H1 (cell line): ENCODE results near the gene CEP128. TPM values are rescaled to one million over a fixed set of nuclear protein-coding genes. Genes with fewer than 3 reads are reported as not detected.

Experiments
- CTCF ChIA-PET: fragments of 300-600 bp; sonication (Branson Sonifier 250); formaldehyde crosslinking; loops from one replicate; lab custom pipeline; 2021; ENCODE audit not compliant: partially characterized antibody; lab: Charles Lee
- POLR2A ChIA-PET: fragments of 300-600 bp; sonication (Branson Sonifier 250); formaldehyde crosslinking; loops from one replicate; lab custom pipeline; 2021; ENCODE audit warnings: inconsistent platforms; ENCODE audit not compliant: partially characterized antibody; lab: Charles Lee
- DNase-seq, 2 experiments: peaks; one replicate each; pipeline versions ENCODE4 v3.0.0 to v3.0.0-alpha.2; 2010 to 2022; ENCODE audit warnings: low spot score in 2 of 2, low read depth in 1 of 2, mixed read lengths in 1 of 2
- FAIRE-seq: peaks from 2 replicates; lab custom pipeline; 2011; peaks lifted over from hg19 to GRCh38; lab: Jason Lieb, UNC
- H2AFZ ChIP-seq: 2 replicates; pipeline ENCODE4 v1.8.1; 2012; ENCODE audit warnings: low read length, inconsistent platforms
- H2AK5ac ChIP-seq: 2 replicates; pipeline ENCODE4 v1.6.1; 2013; ENCODE audit warnings: low read depth, low read length
- H2BK120ac ChIP-seq: replicated peaks from 2 replicates; pipeline ENCODE3; 2013; ENCODE audit warnings: low read depth, low read length, inconsistent platforms
- H2BK12ac ChIP-seq: 2 replicates; pipeline ENCODE4 v1.6.1; 2013; ENCODE audit warnings: low read depth, low read length
- H2BK15ac ChIP-seq: 2 replicates; pipeline ENCODE4 v1.6.1; 2013; ENCODE audit warnings: low read length
- H2BK20ac ChIP-seq: 2 replicates; pipeline ENCODE4 v1.6.1; 2013; ENCODE audit warnings: low read length
- H2BK5ac ChIP-seq: 2 replicates; pipeline ENCODE4 v1.6.1; 2013; ENCODE audit warnings: low read depth, low read length
- H3K14ac ChIP-seq: 2 replicates; pipeline ENCODE4 v1.6.1; 2013; ENCODE audit warnings: inconsistent platforms; ENCODE audit not compliant: insufficient read length
- H3K18ac ChIP-seq: 2 replicates; pipeline ENCODE4 v1.6.1; 2013; ENCODE audit warnings: low read length; ENCODE audit errors: extremely low read depth
- H3K23ac ChIP-seq: 2 replicates; pipeline ENCODE4 v1.6.1; 2013; ENCODE audit warnings: inconsistent platforms; ENCODE audit not compliant: insufficient read length
- H3K23me2 ChIP-seq: 2 replicates; pipeline ENCODE4 v1.6.1; 2013; ENCODE audit warnings: low read depth, low read length
- H3K27ac ChIP-seq: 2 replicates; pipeline ENCODE4 v1.6.1; 2011; ENCODE audit warnings: low read depth, low read length, inconsistent platforms
- H3K27me3 ChIP-seq, 4 experiments: replicated peaks in 1 of 4; 1 replicate in 1 of 4; 2 replicates in 3 of 4; pipeline versions ENCODE4 v1.6.1 to v1.8.1; 2011 to 2013; ENCODE audit warnings: low read length in 3 of 4, mild to moderate bottlenecking in 3 of 4, inconsistent platforms in 2 of 4, mixed read lengths in 2 of 4, moderate library complexity in 1 of 4; ENCODE audit not compliant: control insufficient read depth in 3 of 4, insufficient read depth in 3 of 4; ENCODE audit errors: extremely low read depth in 1 of 4
- H3K36me3 ChIP-seq, 4 experiments: 2 replicates each; pipeline versions ENCODE4 v1.6.1 to v1.8.1; 2011 to 2013; ENCODE audit warnings: mild to moderate bottlenecking in 4 of 4, low read length in 3 of 4, moderate library complexity in 2 of 4, control low read depth in 1 of 4, inconsistent platforms in 1 of 4; ENCODE audit not compliant: insufficient read depth in 4 of 4, control insufficient read depth in 2 of 4
- H3K4ac ChIP-seq: replicated peaks from 2 replicates; pipeline ENCODE3; 2013; ENCODE audit warnings: low read length, low read depth, mixed read lengths, inconsistent platforms; ENCODE audit not compliant: insufficient read length
- H3K4me1 ChIP-seq, 4 experiments: replicated peaks in 1 of 4; 1 replicate in 1 of 4; 2 replicates in 3 of 4; pipeline versions ENCODE4 v1.6.1 to v1.8.1; 2011 to 2013; ENCODE audit warnings: low read length in 3 of 4, inconsistent platforms in 2 of 4, mixed read lengths in 1 of 4; ENCODE audit not compliant: insufficient read depth in 4 of 4, control insufficient read depth in 3 of 4
- H3K4me2 ChIP-seq, 2 experiments: 2 replicates each; pipeline versions ENCODE4 v1.6.1 to v1.8.1; 2011 to 2013; ENCODE audit warnings: low read depth in 2 of 2, low read length in 2 of 2, control low read depth in 1 of 2, inconsistent platforms in 1 of 2, mild to moderate bottlenecking in 1 of 2; ENCODE audit not compliant: insufficient read depth in 1 of 2
- H3K4me3 ChIP-seq, 4 experiments: fragments of 200-600, 300-600 bp in 1 of 4; sonication (generic), shearing (Covaris generic), sonication (Bioruptor Twin) in 1 of 4; 2 replicates each; pipeline versions ENCODE4 v1.5.1 to v1.8.1; 2011 to 2016; ENCODE audit warnings: low read length in 4 of 4, low read depth in 3 of 4, control low read depth in 2 of 4, inconsistent platforms in 2 of 4, mild to moderate bottlenecking in 2 of 4, mixed read lengths in 1 of 4, moderate library complexity in 1 of 4; ENCODE audit not compliant: insufficient read depth in 2 of 4; ENCODE audit errors: extremely low read depth in 1 of 4
- H3K56ac ChIP-seq: replicated peaks from 2 replicates; pipeline ENCODE3; 2013; ENCODE audit warnings: low read depth, mild to moderate bottlenecking, mixed read lengths, low read length, inconsistent platforms; ENCODE audit not compliant: insufficient read length
- H3K79me1 ChIP-seq: 2 replicates; pipeline ENCODE4 v1.6.1; 2013; ENCODE audit warnings: low read depth, low read length, control low read depth
- H3K79me2 ChIP-seq, 2 experiments: 2 replicates each; pipeline versions ENCODE4 v1.6.1 to v1.8.1; 2012 to 2013; ENCODE audit warnings: low read length in 2 of 2, mild to moderate bottlenecking in 2 of 2, inconsistent platforms in 1 of 2; ENCODE audit not compliant: insufficient read depth in 2 of 2, control insufficient read depth in 1 of 2
- H3K9ac ChIP-seq, 4 experiments: replicated peaks in 1 of 4; 1 replicate in 1 of 4; 2 replicates in 3 of 4; pipeline versions ENCODE4 v1.6.1 to v1.8.1; 2011 to 2013; ENCODE audit warnings: low read depth in 3 of 4, low read length in 3 of 4, control low read depth in 2 of 4, mild to moderate bottlenecking in 2 of 4, moderate library complexity in 2 of 4, inconsistent platforms in 1 of 4; ENCODE audit errors: extremely low read depth in 1 of 4
- H3K9me3 ChIP-seq, 2 experiments: 2 replicates each; pipeline versions ENCODE4 v1.6.1 to v1.8.1; 2012 to 2013; ENCODE audit warnings: mild to moderate bottlenecking in 2 of 2, moderate library complexity in 2 of 2, control low read depth in 1 of 2, inconsistent platforms in 1 of 2, low read depth in 1 of 2, low read length in 1 of 2, mixed read lengths in 1 of 2; ENCODE audit not compliant: insufficient read depth in 2 of 2
- H4K20me1 ChIP-seq, 2 experiments: replicated peaks in 1 of 2; 2 replicates each; pipeline versions ENCODE3 to v1.8.1; 2011 to 2013; ENCODE audit warnings: inconsistent platforms in 2 of 2, low read length in 2 of 2, mild to moderate bottlenecking in 1 of 2; ENCODE audit not compliant: insufficient read depth in 2 of 2, control insufficient read depth in 1 of 2
- H4K5ac ChIP-seq: 2 replicates; pipeline ENCODE4 v1.6.1; 2013; ENCODE audit warnings: low read length, low read depth, mixed read lengths, inconsistent platforms; ENCODE audit not compliant: insufficient read length
- H4K8ac ChIP-seq: 2 replicates; pipeline ENCODE4 v1.8.0; 2013; ENCODE audit warnings: mild to moderate bottlenecking, moderate library complexity, low read length, inconsistent platforms; ENCODE audit not compliant: insufficient read depth; ENCODE audit errors: extremely low read depth
- H4K91ac ChIP-seq: replicated peaks from 2 replicates; pipeline ENCODE3; 2013; ENCODE audit warnings: low read length, mixed read lengths, inconsistent platforms; ENCODE audit not compliant: insufficient read length
- ATF2 ChIP-seq: IDR thresholded peaks from 2 replicates; pipeline ENCODE4 v1.6.1; 2012; ENCODE audit warnings: low read length, inconsistent platforms
- BCL11A ChIP-seq, 2 experiments: IDR thresholded peaks; one replicate each; pipeline ENCODE4 v1.6.1; 2011; ENCODE audit warnings: low read depth in 2 of 2, low read length in 2 of 2, mild to moderate bottlenecking in 2 of 2
- CTBP2 ChIP-seq: IDR thresholded peaks from 2 replicates; pipeline ENCODE4 v1.7.0; 2011; ENCODE audit warnings: borderline replicate concordance, mild to moderate bottlenecking, moderate library complexity, mixed read lengths, low read length; ENCODE audit not compliant: insufficient read depth, insufficient read length
- JUN ChIP-seq: IDR thresholded peaks from 2 replicates; pipeline ENCODE4 v1.6.1; 2011; ENCODE audit warnings: low read depth, mild to moderate bottlenecking, improper control_type of control experiment, low read length
- MAX ChIP-seq: IDR thresholded peaks from 2 replicates; pipeline ENCODE4 v1.6.1; 2012; ENCODE audit warnings: inconsistent platforms
- PHF8 ChIP-seq: fragments of 200-600 bp; sonication (generic); conservative IDR thresholded peaks from 2 replicates; pipeline ENCODE4 v1.7.1; 2012; ENCODE audit warnings: low read depth, mild to moderate bottlenecking, inconsistent platforms, low read length, moderate library complexity
- POU5F1 ChIP-seq: IDR thresholded peaks from 2 replicates; pipeline ENCODE4 v1.6.1; 2011; ENCODE audit warnings: low read depth, mild to moderate bottlenecking, low read length, moderate library complexity
- RFX5 ChIP-seq: IDR thresholded peaks from 2 replicates; pipeline ENCODE4 v1.6.1; 2011; ENCODE audit warnings: low read depth, low read length, improper control_type of control experiment, borderline replicate concordance
- SP4 ChIP-seq: IDR thresholded peaks from 2 replicates; pipeline ENCODE4 v1.6.1; 2012; ENCODE audit warnings: low read length, inconsistent platforms
- SUZ12 ChIP-seq: fragments of 200-600 bp; sonication (generic); IDR thresholded peaks from 2 replicates; pipeline ENCODE4 v1.6.1; 2012; ENCODE audit warnings: mild to moderate bottlenecking, inconsistent platforms, low read length, moderate library complexity, mixed read lengths
- ZNF274 ChIP-seq: IDR thresholded peaks from 2 replicates; pipeline ENCODE4 v1.7.0; 2012; ENCODE audit warnings: low read length, borderline replicate concordance; ENCODE audit errors: extremely low read depth
- WGBS, 2 experiments: shearing (Covaris generic) in 1 of 2; methylation state at CpG; one replicate each; pipeline versions ENCODE4 v1.1.6 to v1.1.7; 2013 to 2015; ENCODE audit warnings: low lambda C conversion rate in 2 of 2, mixed read lengths in 2 of 2, inconsistent platforms in 1 of 2, low coverage in 1 of 2, missing lambda C conversion rate in 1 of 2; ENCODE audit not compliant: insufficient replicate concordance in 2 of 2, insufficient coverage in 1 of 2, insufficient read length in 1 of 2; ENCODE audit errors: extremely low coverage in 1 of 2, missing lambda C conversion rate in 1 of 2; 5-methylcytosine and 5-hydroxymethylcytosine counted together
- polyA plus RNA-seq, 7 experiments: library from polyadenylated mRNA; depleted of rRNA in 3 of 7; stranded (reverse) in 5 of 7; unstranded in 2 of 7; fragments of >200 nt in 5 of 7; fragments of 200-250 nt in 2 of 7; gene quantifications; 1 replicate in 5 of 7; 2 replicates in 1 of 7; 4 replicates in 1 of 7; pipeline versions ENCODE4 v1.2.1 to v1.2.3, GENCODE V29; 2011 to 2013; ENCODE audit warnings: missing spikeins in 2 of 7, mixed read lengths in 2 of 7
- total RNA-seq: library from RNA; stranded (reverse); fragmentation: NEBNext Ultra II Directional; extraction: Animal tissue kit (Norgen Biotek cat#: 25700); gene quantifications from 2 replicates; pipeline ENCODE4 v1.2.1, GENCODE V29; 2021
- TF ChIP-seq, protein P1 (sequence below): IDR thresholded peaks from 2 replicates; pipeline ENCODE4 v1.6.1; 2012; ENCODE audit warnings: inconsistent platforms

CEP128 gene
- total and polyA plus RNA-seq, 2 of the 8 experiments (the other 6 are each of a cell fraction or from before 2014, with no cell fraction given) = 1.9 to 17.0 TPM

DNA sequence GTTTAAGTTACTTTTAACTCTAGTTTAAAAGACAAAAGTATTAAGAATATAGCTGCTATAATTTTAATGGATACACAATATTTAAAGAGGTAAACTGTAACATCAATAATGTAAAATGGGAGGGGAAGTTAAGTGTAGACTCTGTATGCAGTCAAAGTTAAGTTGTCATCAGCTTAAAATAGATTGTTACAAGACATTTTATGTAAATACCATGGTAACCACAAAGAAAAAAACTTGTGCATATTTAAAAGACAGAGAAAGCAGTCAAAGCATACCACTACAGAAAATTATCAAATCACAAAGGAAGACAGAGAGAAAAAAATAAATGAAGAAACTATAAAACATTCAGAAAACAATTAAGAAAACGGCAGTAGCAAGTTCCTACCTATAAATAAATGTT, 73.3 kb downstream of the CEP128 start:
- Histone ChIP-seq H3K4me2 (no peak overlapping the region), H2BK5ac (no peak overlapping the region), H3K23ac (no peak overlapping the region), H2BK15ac (no peak overlapping the region), H4K5ac (no peak overlapping the region), H2BK20ac (no peak overlapping the region), H4K20me1 (no peaks in the 10 kb centered on the region), H3K4me1 (no peaks in the 10 kb centered on the region), H3K36me3 (no peaks in the 10 kb centered on the region; a peak in 1 of 8 replicates), H3K4ac (no peak overlapping the region), H3K14ac (no peak overlapping the region), H3K23me2 (no peaks in the 10 kb centered on the region), H2BK120ac (no peak overlapping the region), H3K56ac (no peak overlapping the region), H4K91ac (no peak overlapping the region), H3K79me1 (no peaks in the 10 kb centered on the region), H3K9me3 (peaks cover 0 to 10% of the 10 kb centered on the region in 2 experiments; a peak in 3 of 4 replicates), H3K27ac (no peak overlapping the region), H3K79me2 (no peaks in the 10 kb centered on the region), H2BK12ac (no peak overlapping the region), H3K4me3 (no peak overlapping the region), H2AK5ac (no peak overlapping the region), H3K27me3 (no peaks in the 10 kb centered on the region), H4K8ac (no peak overlapping the region), H3K9ac (no peak overlapping the region), H2AFZ (no peak overlapping the region), H3K18ac (no peak overlapping the region)
- CTCF ChIA-PET = no interaction called here
- FAIRE-seq (no peak), DNase-seq (no peak)
- WGBS, 2 experiments = 81% methylated on average over 1 of the region's 1 CpG; no CpG with 5 or more reads in 1 of the 2 experiments
- POLR2A ChIA-PET = no interaction called here
- no peak for TF ChIP-seq SP4
- no peak for TF ChIP-seq JUN
- TF ChIP-seq MAX = no peak
- no peak for TF ChIP-seq ZNF274
- no peak for TF ChIP-seq RFX5
- TF ChIP-seq PHF8 = no peak
- TF ChIP-seq BCL11A (IDR thresholded peaks at IDR 0.05; ENCODE audit: low read depth in 2 of 2, low read length in 2 of 2) = no peak
- TF ChIP-seq, protein P1, sequence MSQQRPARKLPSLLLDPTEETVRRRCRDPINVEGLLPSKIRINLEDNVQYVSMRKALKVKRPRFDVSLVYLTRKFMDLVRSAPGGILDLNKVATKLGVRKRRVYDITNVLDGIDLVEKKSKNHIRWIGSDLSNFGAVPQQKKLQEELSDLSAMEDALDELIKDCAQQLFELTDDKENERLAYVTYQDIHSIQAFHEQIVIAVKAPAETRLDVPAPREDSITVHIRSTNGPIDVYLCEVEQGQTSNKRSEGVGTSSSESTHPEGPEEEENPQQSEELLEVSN = no peak
- TF ChIP-seq POU5F1 = no peak
- TF ChIP-seq SUZ12 = no peak
- no peak for TF ChIP-seq ATF2
- no peak for TF ChIP-seq CTBP2
